Measurements from ENCODE around the gene SNTG2.

DNA sequence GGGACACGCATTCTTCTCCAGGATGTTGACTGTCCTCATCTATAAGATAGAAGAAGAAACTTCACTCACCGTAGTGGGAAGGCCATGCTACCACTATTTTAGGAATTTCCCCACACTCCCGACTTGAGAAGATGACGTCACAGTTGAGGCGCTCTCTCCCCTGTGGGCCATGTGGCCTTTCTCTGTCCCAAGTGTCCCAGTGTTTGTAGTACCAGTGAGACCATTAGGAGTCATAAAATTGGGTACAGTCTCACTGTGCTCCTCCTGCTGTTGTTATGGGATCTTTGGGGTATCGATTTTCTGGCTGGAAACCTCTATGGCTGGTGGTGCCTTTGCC is 7.2 kb upstream of the SNTG2 start:
- TF ChIP-seq CTCF (IDR thresholded peaks at IDR 0.05) = no peak
- TF ChIP-seq POLR2A (IDR thresholded peaks at IDR 0.05) = no peak
